ENCODE results near the gene ARSB. TPM values are rescaled to one million over a fixed set of nuclear protein-coding genes. Genes with fewer than 3 reads are reported as not detected.
"Not testable (repeated sequence)": the region's sequence is repeated elsewhere in the genome, so short reads cannot be mapped to it uniquely, and the experiment has no call there.

Gene ARSB
- total RNA-seq, 1 donor = 38.4 TPM

DNA sequence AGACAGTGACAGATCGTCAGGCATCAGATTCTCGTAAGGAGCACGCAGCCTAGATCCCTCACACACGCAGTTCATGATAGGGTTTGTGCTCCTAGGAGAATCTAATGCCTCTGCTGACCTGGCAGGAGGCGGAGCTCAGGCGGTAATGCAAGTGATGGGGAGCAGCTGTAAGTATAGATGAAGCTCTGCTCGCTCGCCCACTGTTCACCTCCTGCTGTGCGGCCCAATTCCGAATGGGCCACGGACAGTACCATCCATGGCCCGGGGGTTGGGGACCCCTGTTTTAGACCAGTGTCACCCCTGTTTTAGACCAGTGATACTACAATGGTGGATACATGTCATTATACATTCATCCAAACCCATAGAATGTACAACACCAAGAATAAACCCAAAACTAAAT, 4.0 kb upstream of the ARSB start:
- TF ChIP-seq, protein P1, sequence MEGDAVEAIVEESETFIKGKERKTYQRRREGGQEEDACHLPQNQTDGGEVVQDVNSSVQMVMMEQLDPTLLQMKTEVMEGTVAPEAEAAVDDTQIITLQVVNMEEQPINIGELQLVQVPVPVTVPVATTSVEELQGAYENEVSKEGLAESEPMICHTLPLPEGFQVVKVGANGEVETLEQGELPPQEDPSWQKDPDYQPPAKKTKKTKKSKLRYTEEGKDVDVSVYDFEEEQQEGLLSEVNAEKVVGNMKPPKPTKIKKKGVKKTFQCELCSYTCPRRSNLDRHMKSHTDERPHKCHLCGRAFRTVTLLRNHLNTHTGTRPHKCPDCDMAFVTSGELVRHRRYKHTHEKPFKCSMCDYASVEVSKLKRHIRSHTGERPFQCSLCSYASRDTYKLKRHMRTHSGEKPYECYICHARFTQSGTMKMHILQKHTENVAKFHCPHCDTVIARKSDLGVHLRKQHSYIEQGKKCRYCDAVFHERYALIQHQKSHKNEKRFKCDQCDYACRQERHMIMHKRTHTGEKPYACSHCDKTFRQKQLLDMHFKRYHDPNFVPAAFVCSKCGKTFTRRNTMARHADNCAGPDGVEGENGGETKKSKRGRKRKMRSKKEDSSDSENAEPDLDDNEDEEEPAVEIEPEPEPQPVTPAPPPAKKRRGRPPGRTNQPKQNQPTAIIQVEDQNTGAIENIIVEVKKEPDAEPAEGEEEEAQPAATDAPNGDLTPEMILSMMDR (IDR thresholded peaks at IDR 0.05; ENCODE audit: extremely low read depth, low read depth, low read length) = no peak
- peaks cover 2% of the 10 kb centered on the region for H3K79me2 ChIP-seq (ENCODE audit: insufficient read depth, low read length)
- H3K27ac ChIP-seq (ENCODE audit: low read depth, low read length) = no peak overlapping the region
- no peaks in the 10 kb centered on the region for H3K27me3 ChIP-seq (ENCODE audit: insufficient read depth, low read length)
- DNase-seq (ENCODE audit: insufficient read length, low spot score, missing footprints) = no peak
- no peaks in the 10 kb centered on the region for H4K20me1 ChIP-seq (ENCODE audit: insufficient read depth, low read length)
- H3K36me3 ChIP-seq (ENCODE audit: insufficient read depth, low read length) = no peaks in the 10 kb centered on the region
- no peak overlapping the region for H3K4me2 ChIP-seq (ENCODE audit: insufficient read depth, low read length)
- H3K9me3 ChIP-seq (ENCODE audit: low read depth, low read length) = no peaks in the 10 kb centered on the region
- no peak overlapping the region for H3K4me3 ChIP-seq (ENCODE audit: insufficient read depth, low read length)
- peaks cover 9% of the 10 kb centered on the region for H3K4me1 ChIP-seq (ENCODE audit: insufficient read depth, low read length)
- H2AFZ ChIP-seq (ENCODE audit: low read length) = no peak overlapping the region

DNA sequence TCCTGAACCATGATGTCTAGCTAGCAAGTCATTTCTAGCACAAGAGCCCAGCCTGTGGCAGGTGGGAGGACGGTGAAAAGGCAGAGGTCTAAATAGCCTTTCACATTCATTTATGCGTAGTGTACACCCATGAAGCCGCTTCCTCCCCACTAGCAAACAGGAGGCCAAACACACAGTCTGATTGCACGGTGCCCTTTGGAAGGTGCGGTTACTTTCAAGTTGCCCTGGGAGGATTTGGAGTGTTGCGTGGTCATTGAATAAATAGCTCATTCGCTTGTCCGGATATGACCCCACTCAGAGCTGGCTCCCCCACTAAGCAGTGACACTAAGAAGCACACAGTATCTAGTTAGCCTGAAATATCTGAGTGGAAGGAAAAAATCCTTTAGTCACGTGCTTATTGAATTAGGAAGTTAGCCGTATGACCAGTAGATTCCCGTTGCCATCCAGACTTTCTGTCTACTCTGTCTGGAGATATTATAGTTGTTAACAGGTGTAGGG, 664 bp upstream of the ARSB start:
- Histone ChIP-seq H3K79me2 (ENCODE audit: insufficient read depth, low read length) (peaks cover 20% of the 10 kb centered on the region), H3K4me3 (ENCODE audit: insufficient read depth, low read length) (peak overlapping the region; percentile 74)

DNA sequence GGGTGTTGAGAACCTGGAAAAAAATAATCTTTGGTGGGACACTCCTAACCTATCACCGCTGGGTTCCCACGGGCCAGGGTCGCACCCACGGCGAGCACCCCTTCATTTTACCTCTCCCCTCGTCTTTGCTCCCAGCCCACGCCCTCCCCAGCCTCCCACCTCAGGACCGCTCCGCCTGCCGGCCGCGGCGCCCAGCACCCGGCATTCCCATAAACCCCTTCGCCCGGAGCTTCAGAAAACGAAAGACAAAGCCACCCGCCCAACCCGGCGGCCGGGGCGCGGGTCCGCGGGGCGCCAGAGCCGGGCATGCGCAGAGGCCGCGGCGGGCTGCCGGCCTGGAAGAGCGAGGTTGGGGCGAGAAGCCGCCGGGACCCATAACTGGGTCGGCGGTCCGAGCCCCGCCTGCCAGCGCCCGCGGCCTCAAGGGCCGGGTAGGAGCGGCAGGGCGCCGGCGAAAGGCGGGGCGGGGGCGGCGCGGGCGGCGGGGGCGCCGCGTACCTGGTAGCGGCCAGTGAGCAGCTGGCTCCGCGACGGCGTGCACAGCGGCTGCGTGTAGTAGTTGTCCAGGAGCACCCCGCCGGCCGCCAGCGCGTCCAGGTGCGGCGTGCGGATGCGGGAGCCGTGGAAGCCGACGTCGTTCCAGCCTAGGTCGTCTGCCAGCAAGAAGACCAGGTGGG, 533 bp downstream of the ARSB start:
- peaks cover 28% of the 10 kb centered on the region for H3K79me2 ChIP-seq (ENCODE audit: insufficient read depth, low read length)
- no peaks in the 10 kb centered on the region for H3K27me3 ChIP-seq (ENCODE audit: insufficient read depth, low read length)
- peak; percentile 99 for DNase-seq (ENCODE audit: insufficient read length, low spot score, missing footprints)
- TF ChIP-seq, protein P1 (IDR thresholded peaks at IDR 0.05; ENCODE audit: extremely low read depth, low read depth, low read length) = no peak
- no peaks in the 10 kb centered on the region for H4K20me1 ChIP-seq (ENCODE audit: insufficient read depth, low read length)
- peaks cover 33% of the 10 kb centered on the region for H3K4me1 ChIP-seq (ENCODE audit: insufficient read depth, low read length)
- peak overlapping the region; percentile 74 for H3K4me3 ChIP-seq (ENCODE audit: insufficient read depth, low read length)
- peak overlapping the region; percentile 79 for H3K27ac ChIP-seq (ENCODE audit: low read depth, low read length)
- peak overlapping the region; percentile 95 for H3K4me2 ChIP-seq (ENCODE audit: insufficient read depth, low read length)
- H3K36me3 ChIP-seq (ENCODE audit: insufficient read depth, low read length) = no peaks in the 10 kb centered on the region
- peak overlapping the region; percentile 65 for H2AFZ ChIP-seq (ENCODE audit: low read length)
- H3K9me3 ChIP-seq (ENCODE audit: low read depth, low read length) = no peaks in the 10 kb centered on the region

More for the DNA sequence above, 664 bp upstream of the ARSB start:
- peak overlapping the region; percentile 95 for H3K4me2 ChIP-seq (ENCODE audit: insufficient read depth, low read length)
- peak; percentile 90 for DNase-seq (ENCODE audit: insufficient read length, low spot score, missing footprints)
- TF ChIP-seq, protein P1 (IDR thresholded peaks at IDR 0.05; ENCODE audit: extremely low read depth, low read depth, low read length) = no peak
- H3K9me3 ChIP-seq (ENCODE audit: low read depth, low read length) = no peaks in the 10 kb centered on the region
- H3K36me3 ChIP-seq (ENCODE audit: insufficient read depth, low read length) = no peaks in the 10 kb centered on the region
- peaks cover 28% of the 10 kb centered on the region for H3K4me1 ChIP-seq (ENCODE audit: insufficient read depth, low read length)
- no peaks in the 10 kb centered on the region for H4K20me1 ChIP-seq (ENCODE audit: insufficient read depth, low read length)
- H2AFZ ChIP-seq (ENCODE audit: low read length) = peak overlapping the region; percentile 65
- H3K27ac ChIP-seq (ENCODE audit: low read depth, low read length) = peak overlapping the region; percentile 79
- no peaks in the 10 kb centered on the region for H3K27me3 ChIP-seq (ENCODE audit: insufficient read depth, low read length)

DNA sequence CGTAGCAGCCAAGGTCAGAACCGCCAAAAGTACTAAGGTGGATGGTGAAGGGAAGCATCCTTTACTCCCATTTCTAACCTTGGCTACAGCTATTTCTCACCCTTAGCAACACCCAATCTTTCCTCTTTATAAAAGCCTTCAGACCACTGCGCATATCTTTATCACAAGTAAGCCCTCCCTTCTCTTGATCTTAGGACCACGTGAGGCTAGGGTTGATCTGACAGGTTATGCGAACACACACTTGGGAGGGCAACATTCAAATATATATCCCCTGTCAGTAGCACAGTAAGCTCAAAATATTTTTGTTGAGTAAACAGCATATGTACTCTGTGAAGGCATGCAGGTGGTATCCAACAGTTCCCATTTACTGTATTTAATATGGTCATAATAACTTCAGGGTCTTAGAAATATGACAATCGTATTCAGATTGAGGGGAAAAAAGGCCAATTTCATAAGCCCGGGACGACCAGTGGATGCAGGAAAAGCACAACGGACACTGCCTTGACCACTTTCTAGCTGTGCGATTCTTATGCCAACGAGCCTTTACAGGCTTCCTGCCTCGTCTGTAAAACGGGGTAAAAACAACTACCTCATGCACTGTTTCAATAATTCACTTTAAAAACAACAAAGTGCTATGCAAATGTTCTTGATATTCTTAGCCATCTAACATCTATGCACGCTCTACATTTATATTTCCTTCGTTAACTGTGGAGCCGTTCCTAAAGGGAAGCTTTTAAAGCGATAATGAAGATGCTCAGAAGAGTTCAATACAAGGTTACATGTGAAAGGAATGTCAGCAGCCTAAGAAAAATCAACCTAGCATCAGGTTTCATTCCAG, 1.3 kb downstream of the ARSB start:
- H3K4me1 ChIP-seq (ENCODE audit: insufficient read depth, low read length) = peaks cover 33% of the 10 kb centered on the region
- no peaks in the 10 kb centered on the region for H4K20me1 ChIP-seq (ENCODE audit: insufficient read depth, low read length)
- TF ChIP-seq, protein P1 (IDR thresholded peaks at IDR 0.05; ENCODE audit: extremely low read depth, low read depth, low read length) = no peak
- H2AFZ ChIP-seq (ENCODE audit: low read length) = peak overlapping the region; percentile 55
- no peaks in the 10 kb centered on the region for H3K27me3 ChIP-seq (ENCODE audit: insufficient read depth, low read length)
- peak overlapping the region; percentile 89 for H3K4me2 ChIP-seq (ENCODE audit: insufficient read depth, low read length)
- H3K36me3 ChIP-seq (ENCODE audit: insufficient read depth, low read length) = no peaks in the 10 kb centered on the region
- no peak for DNase-seq (ENCODE audit: insufficient read length, low spot score, missing footprints)
- no peaks in the 10 kb centered on the region for H3K9me3 ChIP-seq (ENCODE audit: low read depth, low read length)
- peak overlapping the region; percentile 74 for H3K4me3 ChIP-seq (ENCODE audit: insufficient read depth, low read length)
- H3K27ac ChIP-seq (ENCODE audit: low read depth, low read length) = peak overlapping the region; percentile 79
- H3K79me2 ChIP-seq (ENCODE audit: insufficient read depth, low read length) = peaks cover 36% of the 10 kb centered on the region

DNA sequence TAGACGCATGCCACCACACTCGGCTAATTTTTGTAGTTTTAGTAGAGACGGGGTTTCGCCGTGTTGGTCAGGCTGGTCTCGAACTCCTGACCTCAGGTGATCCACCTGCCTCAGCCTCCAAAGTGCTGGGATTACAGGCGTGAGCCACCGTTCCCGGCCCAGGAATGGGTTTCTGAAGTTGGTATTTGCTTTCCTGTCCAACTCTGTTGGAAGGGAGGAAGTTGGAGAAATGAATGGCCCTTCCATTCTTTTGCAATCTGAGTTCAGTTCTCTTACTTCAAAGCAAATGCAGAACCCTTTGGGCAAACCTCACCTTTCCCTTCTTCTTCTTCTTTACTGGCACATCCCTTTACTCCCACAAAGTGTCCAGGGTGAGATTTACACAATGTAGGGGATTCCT, 1.9 kb downstream of the ARSB start:
- Histone ChIP-seq H2AFZ (ENCODE audit: low read length) (peak overlapping the region; percentile 55), H3K4me2 (ENCODE audit: insufficient read depth, low read length) (peak overlapping the region; percentile 89), H3K4me1 (ENCODE audit: insufficient read depth, low read length) (peaks cover 33% of the 10 kb centered on the region), H3K79me2 (ENCODE audit: insufficient read depth, low read length) (peaks cover 42% of the 10 kb centered on the region), H3K4me3 (ENCODE audit: insufficient read depth, low read length) (peak overlapping the region; percentile 74), H3K27ac (ENCODE audit: low read depth, low read length) (peak overlapping the region; percentile 79)
- not testable (repeated sequence) for DNase-seq (ENCODE audit: insufficient read length, low spot score, missing footprints); H3K9me3 ChIP-seq (ENCODE audit: low read depth, low read length); H3K27me3 ChIP-seq (ENCODE audit: insufficient read depth, low read length); H3K36me3 ChIP-seq (ENCODE audit: insufficient read depth, low read length); H4K20me1 ChIP-seq (ENCODE audit: insufficient read depth, low read length)
